GM23248 (cell line): ENCODE results near the gene GABRG3.

Source experiments
- EZH2 ChIP-seq: fragments of 200-600 bp; sonication (generic); IDR thresholded peaks from 2 replicates; pipeline ENCODE4 v1.6.1; 2018; ENCODE audit warnings: antibody characterized with exemption, mild to moderate bottlenecking; ENCODE audit not compliant: insufficient read depth, poor library complexity, severe bottlenecking
- EZH2phosphoT487 ChIP-seq: fragments of 200-600 bp; sonication (generic); IDR thresholded peaks from 2 replicates; pipeline ENCODE4 v1.6.1; 2018; ENCODE audit warnings: antibody characterized with exemption, moderate library complexity, mild to moderate bottlenecking, low read depth; ENCODE audit not compliant: insufficient read depth

GRCh38 chr15:27219636-27220035 is 248.7 kb downstream of the GABRG3 start:
- TF ChIP-seq EZH2 (no peak), EZH2phosphoT487 (no peak)
